Keratinocyte (primary cell): ENCODE data around the gene NXN.

Experiments
- CTCF ChIP-seq, 3 experiments: IDR thresholded peaks in 1 of 3; conservative IDR thresholded peaks in 1 of 3; optimal IDR thresholded peaks in 1 of 3; 2 replicates in 2 of 3; 3 replicates in 1 of 3; pipeline versions ENCODE3 to v1.5.1; 2011; ENCODE audit warnings: low read length in 3 of 3, mild to moderate bottlenecking in 3 of 3, moderate library complexity in 2 of 3, control low read depth in 1 of 3, inconsistent platforms in 1 of 3; ENCODE audit not compliant: insufficient read depth in 2 of 3; ENCODE audit errors: extremely low read depth in 1 of 3
- EZH2 ChIP-seq: IDR thresholded peaks from one replicate; pipeline ENCODE4 v1.6.1; 2012; ENCODE audit warnings: inconsistent platforms, mild to moderate bottlenecking, low read length, moderate library complexity

- TF ChIP-seq CTCF (optimal IDR thresholded peaks at IDR 0.05 in 1 of 3, IDR thresholded peaks at IDR 0.05 in 1 of 3, conservative IDR thresholded peaks at IDR 0.05 in 1 of 3; ENCODE audit: extremely low read depth in 1 of 3, insufficient read depth in 2 of 3, low read length in 3 of 3) = no peak
- TF ChIP-seq EZH2 = no peak
These were observed 112.9 kb downstream of the NXN start for GRCh38 chr17:866568-867103.
